ENCODE results near the gene LCK. TPM values are rescaled to one million over a fixed set of nuclear protein-coding genes. Genes with fewer than 3 reads are reported as not detected.

The LCK gene
- total RNA-seq, 3 donors from 2014 or later (not counting 1 experiment from before 2014, with no cell fraction given), result 180 to 227 (median 215) TPM

GRCh38 chr1:32318127-32318869 lies 67.2 kb downstream of the LCK start:
- Histone ChIP-seq H3K27ac (ENCODE audit: low read length) (no peak overlapping the region), H3K27me3 (ENCODE audit: control insufficient read depth, insufficient read depth, low read length) (no peaks in the 10 kb centered on the region), H3K4me3 (ENCODE audit: low read length) (no peak overlapping the region), H3K9me3 (ENCODE audit: control insufficient read depth, insufficient read depth, low read length) (no peaks in the 10 kb centered on the region), H3K36me3 (ENCODE audit: control insufficient read depth, insufficient read depth, low read length) (peaks cover 24% of the 10 kb centered on the region), H3K4me1 (ENCODE audit: control insufficient read depth, insufficient read depth, low read length) (peaks cover 29% of the 10 kb centered on the region)
- H3K4me1 Mint-ChIP-seq, result peaks cover 36 to 38% of the 10 kb centered on the region in 2 donors
- WGBS (ENCODE audit: insufficient coverage), result 96% methylated on average over 9 of the region's 10 CpGs
- DNase-seq (no peak), ATAC-seq (no peak)
- H3K4me3 Mint-ChIP-seq, result no peak overlapping the region
- intact Hi-C loops (cut with micrococcal nuclease), result no loop called here
- H3K27me3 Mint-ChIP-seq (ENCODE audit: low read depth in 2 of 2), result no peaks in the 10 kb centered on the region
- peaks cover 6% of the 10 kb centered on the region for H3K36me3 Mint-ChIP-seq
- no peak overlapping the region for H3K27ac Mint-ChIP-seq
- TF ChIP-seq CTCF (IDR thresholded peaks at IDR 0.05), result no peak
- H3K9me3 Mint-ChIP-seq, result no peaks in the 10 kb centered on the region

- H3K4me3 ChIP-seq (ENCODE audit: low read length), result no peak overlapping the region
- intact Hi-C loops (cut with micrococcal nuclease), result no loop called here
- H3K36me3 ChIP-seq (ENCODE audit: control insufficient read depth, insufficient read depth, low read length), result peaks cover 35% of the 10 kb centered on the region
- peak overlapping the region; percentile 24 for H3K27ac ChIP-seq (ENCODE audit: low read length)
- Mint-ChIP-seq H3K27ac (peak overlapping the region; percentile 75 to 80), H3K36me3 (peaks cover 3% of the 10 kb centered on the region), H3K27me3 (ENCODE audit: low read depth in 2 of 2) (no peaks in the 10 kb centered on the region), H3K9me3 (no peaks in the 10 kb centered on the region), H3K4me1 (peaks cover 26% of the 10 kb centered on the region in 2 donors), H3K4me3 (peak overlapping the region; percentile 70)
- DNase-seq (peak in 1 of 2 donors; percentile 70), ATAC-seq (peak; percentile 72 to 86 (median 77))
- no peaks in the 10 kb centered on the region for H3K9me3 ChIP-seq (ENCODE audit: control insufficient read depth, insufficient read depth, low read length)
- H3K4me1 ChIP-seq (ENCODE audit: control insufficient read depth, insufficient read depth, low read length), result peaks cover 34% of the 10 kb centered on the region
- TF ChIP-seq CTCF (IDR thresholded peaks at IDR 0.05), result no peak
- 33% methylated on average over 4 of the region's 5 CpGs for WGBS (ENCODE audit: insufficient coverage)
- no peaks in the 10 kb centered on the region for H3K27me3 ChIP-seq (ENCODE audit: control insufficient read depth, insufficient read depth, low read length)
Observed at GRCh38 chr1:32321712-32322291, 70.7 kb downstream of the LCK start.

- no peak overlapping the region for H3K27ac ChIP-seq (ENCODE audit: low read length)
- TF ChIP-seq CTCF (IDR thresholded peaks at IDR 0.05), result no peak
- WGBS (ENCODE audit: insufficient coverage), result 99% methylated on average over 11 of the region's 11 CpGs
- peaks cover 68% of the 10 kb centered on the region for H3K36me3 ChIP-seq (ENCODE audit: control insufficient read depth, insufficient read depth, low read length)
- H3K27me3 ChIP-seq (ENCODE audit: control insufficient read depth, insufficient read depth, low read length), result no peaks in the 10 kb centered on the region
- peaks cover 16% of the 10 kb centered on the region for H3K4me1 ChIP-seq (ENCODE audit: control insufficient read depth, insufficient read depth, low read length)
- H3K9me3 ChIP-seq (ENCODE audit: control insufficient read depth, insufficient read depth, low read length), result no peaks in the 10 kb centered on the region
- H3K4me3 ChIP-seq (ENCODE audit: low read length), result no peak overlapping the region
- H3K9me3 Mint-ChIP-seq, result no peaks in the 10 kb centered on the region
- no peaks in the 10 kb centered on the region for H3K27me3 Mint-ChIP-seq (ENCODE audit: low read depth in 2 of 2)
- peaks cover 12 to 19% of the 10 kb centered on the region in 2 donors for H3K4me1 Mint-ChIP-seq
- ATAC-seq, result no peak
- no peak overlapping the region for H3K27ac Mint-ChIP-seq
- H3K36me3 Mint-ChIP-seq, result peaks cover 11% of the 10 kb centered on the region
- no peak for DNase-seq
- H3K4me3 Mint-ChIP-seq, result no peak overlapping the region
- intact Hi-C loops (cut with micrococcal nuclease), result no loop called here
Observed at GRCh38 chr1:32327204-32327603, 76.1 kb downstream of the LCK start.
